K562 (cell line): ENCODE results near the gene HAL.

Experiments used
- CREB1 ChIP-seq, 2 experiments: sonication (generic) in 1 of 2; formaldehyde crosslinking in 1 of 2; IDR thresholded peaks; 2 replicates each; pipeline versions ENCODE4 v1.6.1 to v1.8.0; 2012 to 2022; ENCODE audit warnings: inconsistent platforms in 1 of 2, mild to moderate bottlenecking in 1 of 2, missing genetic modification reagents in 1 of 2, moderate library complexity in 1 of 2
- CREM ChIP-seq: IDR thresholded peaks from 2 replicates; pipeline ENCODE4 v1.6.1; 2014; ENCODE audit warnings: antibody characterized with exemption, low read depth
- ERF ChIP-seq: fragments of 450-650 bp; formaldehyde crosslinking; IDR thresholded peaks from 2 replicates; pipeline ENCODE4 v1.4.0; 2020; ENCODE audit warnings: mild to moderate bottlenecking, mixed read lengths
- FOXA3 ChIP-seq, 2 experiments: fragments of 450-650 bp in 1 of 2; sonication (generic) in 1 of 2; formaldehyde crosslinking; IDR thresholded peaks in 1 of 2; conservative IDR thresholded peaks in 1 of 2; 2 replicates each; pipeline versions ENCODE4 v1.4.0 to v1.8.0; 2020 to 2022; ENCODE audit warnings: mild to moderate bottlenecking in 2 of 2, missing genetic modification reagents in 1 of 2
- MECOM ChIP-seq: fragments of 250-450 bp; sonication (Bioruptor Pico); IDR thresholded peaks from 2 replicates; pipeline ENCODE4 v1.8.0; 2022; ENCODE audit warnings: inconsistent platforms
- POLR2A ChIP-seq: fragments of 450-650 bp; conservative IDR thresholded peaks from 2 replicates; pipeline ENCODE4 v1.6.1; 2016
- POLR2AphosphoS5 ChIP-seq: IDR thresholded peaks from 2 replicates; pipeline ENCODE4 v1.6.1; 2011; ENCODE audit warnings: mild to moderate bottlenecking, low read depth, low read length, moderate library complexity; ENCODE audit not compliant: control insufficient read depth, insufficient read depth
- SMC3 ChIP-seq: conservative IDR thresholded peaks from 2 replicates; pipeline ENCODE4 v1.6.1; 2011; ENCODE audit warnings: low read depth, low read length, improper control_type of control experiment; ENCODE audit not compliant: insufficient read depth
- TAF1 ChIP-seq: IDR thresholded peaks from 2 replicates; pipeline ENCODE4 v1.6.1; 2011; ENCODE audit warnings: mild to moderate bottlenecking, low read length, moderate library complexity; ENCODE audit not compliant: insufficient read depth, control insufficient read depth, severe bottlenecking; ENCODE audit errors: extremely low read depth
- ZBTB8A ChIP-seq: fragments of 450-650 bp; IDR thresholded peaks from 2 replicates; pipeline ENCODE4 v1.6.1; 2018; ENCODE audit warnings: mild to moderate bottlenecking, moderate library complexity; ENCODE audit not compliant: partially characterized antibody
- ZNF561 ChIP-seq: fragments of 450-650 bp; formaldehyde crosslinking; conservative IDR thresholded peaks from 2 replicates; pipeline ENCODE4 v1.4.0; 2020; ENCODE audit warnings: mild to moderate bottlenecking, moderate library complexity
- TF ChIP-seq, protein P1 (sequence below), 3 experiments: IDR thresholded peaks in 2 of 3; conservative IDR thresholded peaks in 1 of 3; 2 replicates each; pipeline ENCODE4 v1.5.1; 2011 to 2012; ENCODE audit warnings: low read length in 3 of 3, mild to moderate bottlenecking in 3 of 3, control low read depth in 2 of 3, improper control_type of control experiment in 1 of 3, inconsistent platforms in 1 of 3, low read depth in 1 of 3, mixed read lengths in 1 of 3, moderate library complexity in 1 of 3; ENCODE audit not compliant: insufficient read depth in 2 of 3
- TF ChIP-seq, protein P2 (sequence below): fragments of 450-650 bp; IDR thresholded peaks from 2 replicates; pipeline ENCODE4 v1.6.1; 2016; ENCODE audit warnings: low read depth
- TF ChIP-seq, protein P3 (sequence below): sonication (generic); formaldehyde crosslinking; IDR thresholded peaks from 2 replicates; pipeline ENCODE4 v1.8.1; 2023; ENCODE audit warnings: mild to moderate bottlenecking, missing genetic modification reagents

DNA sequence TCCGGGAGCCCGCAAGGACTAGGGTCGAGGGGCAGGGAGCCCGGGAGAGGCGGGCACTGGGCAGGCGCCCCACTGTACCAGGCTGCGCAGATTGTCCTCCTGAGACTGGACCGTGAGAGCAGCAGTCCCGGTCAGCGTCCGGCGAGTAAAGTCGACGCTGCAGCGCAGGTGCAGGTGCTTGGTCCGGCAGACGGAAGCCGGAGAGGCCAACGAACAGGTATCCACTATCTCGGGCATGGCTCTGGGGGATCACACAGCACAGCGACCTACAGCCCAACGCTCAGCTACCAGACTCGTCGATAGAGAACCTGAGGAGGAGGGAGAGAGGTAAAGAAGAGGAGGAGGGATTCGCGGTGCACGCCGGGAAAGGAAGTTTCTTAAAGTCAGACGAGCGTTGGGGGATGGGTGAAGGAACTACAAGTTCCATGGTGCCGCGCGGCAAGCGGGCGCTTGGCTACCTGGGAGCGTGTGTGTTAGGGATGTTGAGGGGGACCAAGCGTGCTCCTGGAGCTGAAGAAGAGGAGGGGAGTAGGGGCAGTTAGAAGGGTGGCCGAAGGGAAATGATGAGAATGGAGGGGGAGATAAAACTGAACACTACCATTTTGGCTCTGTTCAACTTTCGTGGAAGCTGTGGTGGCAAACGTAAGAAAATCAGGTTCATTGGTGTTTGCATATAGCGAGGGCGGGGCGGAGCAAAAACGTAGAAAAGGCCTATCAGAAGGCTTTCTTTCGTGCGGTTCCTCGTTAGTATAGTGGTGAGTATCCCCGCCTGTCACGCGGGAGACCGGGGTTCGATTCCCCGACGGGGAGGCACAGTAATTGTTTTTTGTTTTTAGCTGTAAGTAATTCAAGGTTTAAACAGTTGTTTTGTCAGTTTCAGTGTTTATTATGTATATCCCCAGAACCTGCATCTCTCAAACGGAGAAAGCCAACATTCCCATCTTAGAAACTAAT is 39.4 kb upstream of the HAL start, which contains the start of gene LTA4H:
- TF ChIP-seq ERF (CRISPR knock-in tag) (no peak), CREM (peak; percentile 76), MECOM (no peak), CREB1 (IDR thresholded peaks at IDR 0.05) (no peak; the same call in none of the 2 replicates), CREB1 (CRISPR knock-in tag; IDR thresholded peaks at IDR 0.05) (peak; percentile 67; the same call in 1 of the 2 replicates), ZBTB8A (peak; percentile 78), POLR2A (peak; percentile 68; the same call in 1 of the 2 replicates), TAF1 (no peak), ZNF561 (CRISPR knock-in tag) (no peak), SMC3 (no peak), FOXA3 (CRISPR knock-in tag; conservative IDR thresholded peaks at IDR 0.05 in 1 of 2, IDR thresholded peaks at IDR 0.05 in 1 of 2) (0 out of 4 replicates have a peak, but pooled peaks have one; percentile 22 to 29), POLR2AphosphoS5 (no peak)
- TF ChIP-seq, protein P1, sequence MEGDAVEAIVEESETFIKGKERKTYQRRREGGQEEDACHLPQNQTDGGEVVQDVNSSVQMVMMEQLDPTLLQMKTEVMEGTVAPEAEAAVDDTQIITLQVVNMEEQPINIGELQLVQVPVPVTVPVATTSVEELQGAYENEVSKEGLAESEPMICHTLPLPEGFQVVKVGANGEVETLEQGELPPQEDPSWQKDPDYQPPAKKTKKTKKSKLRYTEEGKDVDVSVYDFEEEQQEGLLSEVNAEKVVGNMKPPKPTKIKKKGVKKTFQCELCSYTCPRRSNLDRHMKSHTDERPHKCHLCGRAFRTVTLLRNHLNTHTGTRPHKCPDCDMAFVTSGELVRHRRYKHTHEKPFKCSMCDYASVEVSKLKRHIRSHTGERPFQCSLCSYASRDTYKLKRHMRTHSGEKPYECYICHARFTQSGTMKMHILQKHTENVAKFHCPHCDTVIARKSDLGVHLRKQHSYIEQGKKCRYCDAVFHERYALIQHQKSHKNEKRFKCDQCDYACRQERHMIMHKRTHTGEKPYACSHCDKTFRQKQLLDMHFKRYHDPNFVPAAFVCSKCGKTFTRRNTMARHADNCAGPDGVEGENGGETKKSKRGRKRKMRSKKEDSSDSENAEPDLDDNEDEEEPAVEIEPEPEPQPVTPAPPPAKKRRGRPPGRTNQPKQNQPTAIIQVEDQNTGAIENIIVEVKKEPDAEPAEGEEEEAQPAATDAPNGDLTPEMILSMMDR (IDR thresholded peaks at IDR 0.05 in 2 of 3, conservative IDR thresholded peaks at IDR 0.05 in 1 of 3; ENCODE audit: insufficient read depth in 2 of 3, low read depth in 1 of 3, low read length in 3 of 3): no peak
- TF ChIP-seq, protein P2, sequence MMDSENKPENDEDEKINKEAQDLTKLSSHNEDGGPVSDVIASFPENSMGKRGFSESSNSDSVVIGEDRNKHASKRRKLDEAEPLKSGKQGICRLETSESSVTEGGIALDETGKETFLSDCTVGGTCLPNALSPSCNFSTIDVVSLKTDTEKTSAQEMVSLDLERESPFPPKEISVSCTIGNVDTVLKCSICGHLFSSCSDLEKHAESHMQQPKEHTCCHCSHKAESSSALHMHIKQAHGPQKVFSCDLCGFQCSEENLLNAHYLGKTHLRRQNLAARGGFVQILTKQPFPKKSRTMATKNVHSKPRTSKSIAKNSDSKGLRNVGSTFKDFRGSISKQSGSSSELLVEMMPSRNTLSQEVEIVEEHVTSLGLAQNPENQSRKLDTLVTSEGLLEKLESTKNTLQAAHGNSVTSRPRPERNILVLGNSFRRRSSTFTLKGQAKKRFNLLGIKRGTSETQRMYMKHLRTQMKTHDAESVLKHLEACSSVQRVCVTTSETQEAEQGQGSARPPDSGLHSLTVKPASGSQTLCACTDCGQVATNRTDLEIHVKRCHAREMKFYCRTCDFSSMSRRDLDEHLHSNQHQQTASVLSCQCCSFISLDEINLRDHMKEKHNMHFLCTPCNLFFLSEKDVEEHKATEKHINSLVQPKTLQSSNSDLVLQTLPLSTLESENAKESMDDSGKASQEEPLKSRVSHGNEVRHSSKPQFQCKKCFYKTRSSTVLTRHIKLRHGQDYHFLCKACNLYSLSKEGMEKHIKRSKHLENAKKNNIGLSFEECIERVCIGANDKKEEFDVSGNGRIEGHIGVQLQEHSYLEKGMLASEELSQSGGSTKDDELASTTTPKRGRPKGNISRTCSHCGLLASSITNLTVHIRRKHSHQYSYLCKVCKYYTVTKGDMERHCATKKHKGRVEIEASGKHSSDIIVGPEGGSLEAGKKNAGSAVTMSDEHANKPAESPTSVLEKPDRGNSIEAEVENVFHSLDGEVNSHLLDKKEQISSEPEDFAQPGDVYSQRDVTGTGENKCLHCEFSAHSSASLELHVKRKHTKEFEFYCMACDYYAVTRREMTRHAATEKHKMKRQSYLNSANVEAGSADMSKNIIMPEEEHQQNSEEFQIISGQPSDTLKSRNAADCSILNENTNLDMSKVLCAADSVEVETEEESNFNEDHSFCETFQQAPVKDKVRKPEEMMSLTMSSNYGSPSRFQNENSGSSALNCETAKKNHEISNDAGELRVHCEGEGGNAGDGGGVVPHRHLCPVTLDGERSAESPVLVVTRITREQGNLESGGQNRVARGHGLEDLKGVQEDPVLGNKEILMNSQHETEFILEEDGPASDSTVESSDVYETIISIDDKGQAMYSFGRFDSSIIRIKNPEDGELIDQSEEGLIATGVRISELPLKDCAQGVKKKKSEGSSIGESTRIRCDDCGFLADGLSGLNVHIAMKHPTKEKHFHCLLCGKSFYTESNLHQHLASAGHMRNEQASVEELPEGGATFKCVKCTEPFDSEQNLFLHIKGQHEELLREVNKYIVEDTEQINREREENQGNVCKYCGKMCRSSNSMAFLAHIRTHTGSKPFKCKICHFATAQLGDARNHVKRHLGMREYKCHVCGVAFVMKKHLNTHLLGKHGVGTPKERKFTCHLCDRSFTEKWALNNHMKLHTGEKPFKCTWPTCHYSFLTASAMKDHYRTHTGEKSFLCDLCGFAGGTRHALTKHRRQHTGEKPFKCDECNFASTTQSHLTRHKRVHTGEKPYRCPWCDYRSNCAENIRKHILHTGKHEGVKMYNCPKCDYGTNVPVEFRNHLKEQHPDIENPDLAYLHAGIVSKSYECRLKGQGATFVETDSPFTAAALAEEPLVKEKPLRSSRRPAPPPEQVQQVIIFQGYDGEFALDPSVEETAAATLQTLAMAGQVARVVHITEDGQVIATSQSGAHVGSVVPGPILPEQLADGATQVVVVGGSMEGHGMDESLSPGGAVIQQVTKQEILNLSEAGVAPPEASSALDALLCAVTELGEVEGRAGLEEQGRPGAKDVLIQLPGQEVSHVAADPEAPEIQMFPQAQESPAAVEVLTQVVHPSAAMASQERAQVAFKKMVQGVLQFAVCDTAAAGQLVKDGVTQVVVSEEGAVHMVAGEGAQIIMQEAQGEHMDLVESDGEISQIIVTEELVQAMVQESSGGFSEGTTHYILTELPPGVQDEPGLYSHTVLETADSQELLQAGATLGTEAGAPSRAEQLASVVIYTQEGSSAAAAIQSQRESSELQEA: peak; percentile 83
- TF ChIP-seq, protein P3, sequence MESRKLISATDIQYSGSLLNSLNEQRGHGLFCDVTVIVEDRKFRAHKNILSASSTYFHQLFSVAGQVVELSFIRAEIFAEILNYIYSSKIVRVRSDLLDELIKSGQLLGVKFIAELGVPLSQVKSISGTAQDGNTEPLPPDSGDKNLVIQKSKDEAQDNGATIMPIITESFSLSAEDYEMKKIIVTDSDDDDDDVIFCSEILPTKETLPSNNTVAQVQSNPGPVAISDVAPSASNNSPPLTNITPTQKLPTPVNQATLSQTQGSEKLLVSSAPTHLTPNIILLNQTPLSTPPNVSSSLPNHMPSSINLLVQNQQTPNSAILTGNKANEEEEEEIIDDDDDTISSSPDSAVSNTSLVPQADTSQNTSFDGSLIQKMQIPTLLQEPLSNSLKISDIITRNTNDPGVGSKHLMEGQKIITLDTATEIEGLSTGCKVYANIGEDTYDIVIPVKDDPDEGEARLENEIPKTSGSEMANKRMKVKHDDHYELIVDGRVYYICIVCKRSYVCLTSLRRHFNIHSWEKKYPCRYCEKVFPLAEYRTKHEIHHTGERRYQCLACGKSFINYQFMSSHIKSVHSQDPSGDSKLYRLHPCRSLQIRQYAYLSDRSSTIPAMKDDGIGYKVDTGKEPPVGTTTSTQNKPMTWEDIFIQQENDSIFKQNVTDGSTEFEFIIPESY (CRISPR knock-in tag): no peak
